Activated T-cell treated with anti-CD3 and anti-CD28 coated beads, Interleukin-2, amount 50 U/mL, for 1 hour (primary cell): Measurements from ENCODE around the gene SRSF7.
"Not testable (repeated sequence)": the region's sequence is repeated elsewhere in the genome, so short reads cannot be mapped to it uniquely, and the experiment has no call there.

Source experiments
- DNase-seq: peaks from one replicate; pipeline ENCODE4 v3.0.0-alpha.2; 2020

SRSF7 gene

DNA sequence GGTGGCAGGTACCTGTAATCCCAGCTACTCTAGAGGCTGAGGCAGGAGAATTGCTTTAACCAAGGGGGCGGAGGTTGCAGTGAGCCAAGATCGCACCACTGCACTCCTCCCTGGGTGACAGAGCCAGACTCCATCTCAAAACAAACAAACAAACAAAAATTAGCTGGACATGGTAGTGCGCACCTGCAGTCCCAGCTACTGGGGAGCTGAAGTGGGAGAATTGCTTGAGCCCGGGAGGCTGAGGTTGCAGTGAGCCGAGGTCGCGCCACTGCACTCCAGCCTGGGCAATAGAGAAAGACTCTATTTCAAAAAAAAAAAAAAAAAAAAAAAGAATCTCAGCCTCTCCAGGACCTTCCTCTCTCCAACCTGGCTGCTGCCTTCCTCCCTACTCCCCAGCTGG lies 20.1 kb downstream of the SRSF7 start:
- DNase-seq = peak; percentile 5

DNA sequence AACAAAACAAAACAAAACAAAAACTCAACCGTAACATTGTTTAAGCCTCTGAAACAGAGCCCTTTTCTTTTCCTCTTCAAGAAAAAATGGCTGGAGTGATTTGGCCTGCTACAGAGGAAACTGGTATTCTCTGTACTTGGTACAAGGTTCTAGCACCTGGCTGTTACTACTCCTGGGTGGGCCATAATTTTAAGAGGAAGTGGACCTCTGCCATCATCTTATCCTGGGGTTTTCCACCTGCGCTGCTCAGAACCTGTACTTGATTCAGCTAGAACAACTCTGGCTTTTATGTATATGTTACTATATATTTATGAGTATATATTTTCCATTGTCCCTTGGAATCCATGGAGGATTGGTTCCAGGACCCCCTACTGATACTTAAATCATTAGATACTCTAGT lies 22.5 kb downstream of the SRSF7 start:
- DNase-seq = no peak

DNA sequence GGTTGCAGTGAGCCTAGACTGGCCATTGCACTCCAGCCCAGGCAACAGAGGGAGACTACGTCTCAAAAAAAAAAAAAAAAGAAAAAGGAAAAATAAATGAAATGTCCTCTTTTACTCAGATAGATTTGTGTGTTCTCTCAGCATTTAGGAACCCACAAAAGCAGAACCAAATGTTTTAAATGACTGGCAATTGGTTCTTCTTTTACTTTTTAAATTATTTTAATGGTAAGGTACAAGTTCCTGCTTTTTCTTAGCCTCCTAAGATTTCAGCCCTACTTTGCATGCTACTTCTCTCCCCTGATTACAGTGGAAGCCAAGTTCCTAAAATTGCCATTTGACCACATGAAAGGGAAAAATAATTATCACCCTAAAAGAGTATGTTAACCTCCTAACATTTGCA lies 23.5 kb downstream of the SRSF7 start:
- no peak for DNase-seq

DNA sequence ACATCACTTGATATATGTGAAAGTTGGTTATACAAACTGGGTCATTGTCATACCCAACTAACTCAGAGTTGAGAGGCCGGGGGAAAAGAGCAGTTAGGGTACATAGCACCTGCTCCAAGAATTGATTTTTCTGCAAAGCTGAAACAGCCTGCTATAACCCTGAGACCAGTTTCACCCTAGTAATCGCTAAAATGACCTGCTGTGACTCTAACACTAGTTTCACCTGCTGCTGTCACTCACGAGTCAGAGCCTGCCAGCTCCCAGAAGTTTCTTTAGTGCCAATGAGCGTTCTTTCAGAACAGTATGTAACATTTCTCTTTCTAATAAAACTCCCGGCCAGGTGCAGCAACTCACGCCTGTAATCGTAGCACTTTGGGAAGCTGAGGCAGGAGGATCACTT lies 28.0 kb downstream of the SRSF7 start:
- DNase-seq = no peak

DNA sequence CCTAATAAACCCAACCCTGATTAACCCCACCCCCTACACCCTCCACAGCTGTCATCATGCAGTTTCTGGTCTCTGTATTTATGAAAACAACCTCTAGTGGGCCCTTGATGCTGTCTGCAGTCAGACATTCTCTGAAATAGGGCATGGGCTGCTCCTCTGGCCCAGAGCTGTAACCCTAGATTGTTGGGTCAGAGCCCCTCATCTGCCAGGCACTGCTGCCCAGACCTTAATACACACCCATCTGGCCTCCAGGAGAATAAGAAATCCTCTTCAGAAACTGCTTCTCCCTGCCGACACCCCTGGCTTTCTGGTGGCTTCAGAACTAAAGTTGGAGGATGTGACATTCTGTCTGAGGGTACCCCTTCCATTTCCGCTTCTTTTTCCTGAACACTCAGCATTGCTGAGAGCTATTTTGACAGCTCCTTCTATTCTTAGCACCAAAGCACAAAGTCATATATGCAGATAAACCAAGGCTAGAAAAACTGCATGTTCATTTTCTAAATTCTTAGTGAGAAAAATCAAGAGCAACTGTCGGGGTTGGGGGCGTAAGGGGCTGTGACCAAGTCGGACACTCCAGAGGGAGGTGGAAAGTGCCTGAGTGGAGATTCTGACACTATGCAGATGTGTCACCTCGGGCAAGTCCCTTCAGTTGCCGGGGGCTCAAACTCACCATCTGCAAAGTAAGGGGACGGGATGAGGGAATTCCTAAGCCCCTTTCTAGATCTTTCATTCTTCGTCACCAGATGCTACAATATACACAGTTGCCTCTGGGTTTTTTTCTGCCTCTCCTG lies 28.7 kb downstream of the SRSF7 start:
- DNase-seq = peak; percentile 53

DNA sequence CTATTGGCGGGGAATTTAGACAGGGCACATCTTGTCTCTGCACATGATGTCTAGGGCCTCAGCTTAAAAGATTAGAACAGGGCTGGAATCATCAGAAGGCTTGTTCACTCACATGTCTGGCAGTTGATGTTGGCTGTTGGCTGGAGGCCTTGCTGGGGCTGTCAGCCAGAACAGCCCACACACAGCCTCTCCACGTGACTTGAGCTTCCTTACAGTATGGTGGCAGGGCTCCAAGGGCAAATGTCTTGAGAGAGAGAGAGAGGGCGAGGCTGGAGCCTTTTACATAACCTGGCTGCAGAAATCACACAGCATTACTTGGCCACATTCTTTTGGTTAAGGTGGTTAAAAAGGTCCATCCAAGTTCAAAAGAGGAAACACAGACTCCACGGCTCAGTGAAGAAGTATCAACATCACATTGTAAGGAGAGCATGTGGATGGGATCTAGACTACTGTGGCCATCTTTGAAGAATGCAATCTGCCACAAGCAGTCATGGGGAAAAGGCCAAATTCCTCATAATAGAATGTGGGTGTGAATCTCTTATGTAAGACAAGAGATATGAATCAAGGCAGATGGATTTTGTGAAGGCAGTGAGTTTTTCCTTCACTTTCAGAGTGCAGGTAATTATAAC lies 30.4 kb downstream of the SRSF7 start:
- DNase-seq = peak; percentile 2

DNA sequence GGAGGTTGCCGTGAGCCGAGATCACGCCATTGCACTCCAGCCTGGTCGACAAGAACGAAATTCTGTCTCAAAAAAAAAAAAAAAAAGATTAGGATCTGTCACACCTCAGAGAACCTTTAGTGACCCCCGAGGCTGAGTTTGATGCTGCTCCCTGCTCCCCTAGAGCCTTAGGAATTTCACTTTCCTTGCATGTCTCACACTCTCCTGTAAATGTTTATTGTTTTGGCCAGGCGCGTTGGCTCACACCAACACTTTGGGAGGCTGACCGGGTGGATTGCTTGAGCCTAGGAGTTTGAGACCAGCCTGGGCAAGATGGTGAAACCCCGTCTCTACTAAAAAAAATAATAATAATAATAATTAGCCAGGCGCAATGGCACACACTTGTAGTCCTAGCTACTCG lies 31.5 kb downstream of the SRSF7 start:
- DNase-seq = no peak

DNA sequence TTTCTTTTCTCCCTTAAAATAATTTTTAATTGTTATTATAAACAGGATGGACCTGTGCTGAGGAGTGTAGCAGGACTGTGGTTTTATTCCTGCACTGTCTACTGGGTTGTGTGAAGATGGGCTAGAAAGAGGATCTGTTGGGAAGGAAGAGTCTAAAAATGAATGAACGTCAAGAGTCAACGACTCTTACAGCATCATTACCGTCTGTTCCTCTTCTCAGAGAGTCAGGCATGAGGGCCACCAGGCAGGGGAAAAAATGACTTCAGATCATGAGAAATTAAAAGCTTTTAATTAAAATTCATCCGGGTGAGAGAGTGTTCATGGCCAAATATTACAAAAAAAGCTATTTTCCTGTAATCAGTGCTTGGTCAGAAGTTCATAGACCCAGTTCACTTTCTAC lies 32.6 kb downstream of the SRSF7 start:
- DNase-seq = no peak

DNA sequence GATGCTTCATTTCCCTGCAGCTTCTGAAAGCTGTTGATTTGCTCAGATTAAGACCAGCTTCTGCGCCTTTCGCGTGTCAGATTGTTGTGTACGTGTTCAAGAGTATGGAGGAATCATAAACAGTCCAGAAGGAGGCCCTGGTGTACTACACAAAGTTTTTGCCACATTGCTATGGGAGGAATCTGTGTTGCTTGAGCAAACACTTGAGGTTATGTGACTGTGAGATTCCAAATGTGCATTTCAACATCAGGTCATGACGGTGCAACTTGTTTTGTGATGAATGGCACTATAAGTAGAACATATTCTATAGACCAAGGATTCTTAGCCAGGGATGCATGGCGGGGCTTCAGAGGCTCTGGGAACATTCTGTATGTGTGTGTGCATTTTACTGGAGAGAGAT lies 35.0 kb downstream of the SRSF7 start:
- DNase-seq = no peak

DNA sequence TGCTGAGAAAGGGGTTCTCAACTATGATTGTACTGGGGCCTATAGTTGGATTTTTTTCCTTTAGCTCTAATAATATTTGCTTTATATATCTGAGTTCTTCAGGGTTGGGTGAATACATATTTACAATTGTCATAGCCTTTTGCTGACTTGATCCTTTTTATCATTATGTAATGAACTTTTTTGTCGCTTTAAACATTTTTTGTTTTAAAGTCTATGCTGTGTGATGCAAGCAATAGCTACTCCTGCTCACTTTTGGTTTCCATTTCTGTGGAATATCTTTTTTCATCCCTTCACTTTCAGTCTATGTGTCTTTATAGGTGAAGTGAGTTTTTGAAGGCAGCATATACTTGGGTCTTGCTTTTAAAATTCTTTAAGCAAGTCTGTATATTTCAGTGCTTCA lies 36.2 kb downstream of the SRSF7 start:
- not testable (repeated sequence) for DNase-seq

DNA sequence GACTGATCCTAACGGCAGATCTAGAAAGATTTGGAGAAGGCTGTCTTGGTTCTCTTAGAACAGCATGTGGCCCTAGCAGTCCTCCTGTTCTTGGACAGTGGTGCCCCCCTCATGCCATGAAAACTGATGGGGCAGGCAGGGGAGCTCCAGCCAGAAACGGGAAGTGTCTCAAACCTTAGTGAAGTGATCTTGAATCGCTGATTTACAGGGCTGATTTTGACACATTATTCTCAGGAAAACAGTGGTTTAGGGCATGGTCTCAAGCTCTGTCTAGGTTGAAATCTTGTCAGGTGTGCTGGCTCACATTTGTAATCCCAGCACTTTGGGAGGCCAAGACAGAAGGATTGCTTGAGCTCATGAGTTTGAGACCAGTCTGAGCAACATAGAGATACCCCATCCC lies 37.8 kb downstream of the SRSF7 start:
- DNase-seq = no peak

DNA sequence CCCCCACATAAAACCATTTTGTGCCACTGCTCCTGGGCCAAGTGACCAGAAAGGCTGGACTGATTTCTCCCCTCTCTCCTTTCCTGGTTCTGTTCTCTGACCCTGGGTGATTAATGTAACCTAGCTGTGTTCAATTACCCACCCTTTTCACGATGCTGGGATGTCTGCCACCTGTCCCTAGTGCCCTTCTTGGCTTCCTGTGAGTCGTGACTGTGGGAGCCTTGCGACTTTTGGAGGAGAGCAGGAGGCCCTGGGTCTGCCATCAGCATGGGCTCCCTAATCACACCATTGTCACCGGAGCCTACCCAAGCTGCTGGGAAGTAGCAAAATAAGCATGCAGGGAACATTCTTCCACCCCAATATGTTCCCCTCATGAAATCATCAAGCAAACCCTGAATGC lies 38.3 kb downstream of the SRSF7 start:
- DNase-seq = no peak

DNA sequence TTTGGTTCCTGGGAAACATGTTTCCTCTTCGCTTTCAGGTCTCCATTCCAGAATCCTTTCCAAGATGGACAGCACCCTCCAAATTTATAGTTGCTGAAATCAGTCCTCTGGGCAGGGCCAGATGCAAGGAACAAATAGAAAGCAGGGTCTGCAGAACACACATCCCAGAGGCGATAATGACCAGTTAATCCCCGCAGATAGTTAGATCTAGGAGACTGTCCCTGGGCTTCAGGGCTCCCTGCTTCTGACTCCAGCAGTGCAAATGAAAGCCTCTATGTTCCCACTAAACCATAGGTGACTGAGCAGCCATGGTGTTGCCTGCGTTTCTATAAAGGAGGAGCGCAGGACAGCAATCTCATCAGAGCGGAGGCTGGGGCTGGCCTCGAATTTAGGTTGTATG lies 38.7 kb downstream of the SRSF7 start:
- no peak for DNase-seq

DNA sequence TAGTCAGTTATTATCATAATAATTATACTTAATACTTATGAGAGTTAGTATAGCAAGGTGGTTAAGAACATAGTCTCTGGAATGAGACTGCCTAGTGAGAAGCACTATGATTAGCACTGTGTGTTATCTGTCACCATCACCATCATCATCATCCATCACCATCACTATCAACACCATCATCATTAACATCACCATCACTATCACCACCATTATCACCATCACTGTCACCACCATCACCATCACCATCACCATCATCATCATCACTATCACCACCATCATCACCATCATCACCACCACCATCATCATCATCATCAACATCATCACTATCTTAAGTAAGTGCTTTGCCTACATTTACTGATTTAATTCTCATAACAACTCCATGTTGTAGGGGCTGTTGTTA lies 39.6 kb downstream of the SRSF7 start:
- DNase-seq = no peak

DNA sequence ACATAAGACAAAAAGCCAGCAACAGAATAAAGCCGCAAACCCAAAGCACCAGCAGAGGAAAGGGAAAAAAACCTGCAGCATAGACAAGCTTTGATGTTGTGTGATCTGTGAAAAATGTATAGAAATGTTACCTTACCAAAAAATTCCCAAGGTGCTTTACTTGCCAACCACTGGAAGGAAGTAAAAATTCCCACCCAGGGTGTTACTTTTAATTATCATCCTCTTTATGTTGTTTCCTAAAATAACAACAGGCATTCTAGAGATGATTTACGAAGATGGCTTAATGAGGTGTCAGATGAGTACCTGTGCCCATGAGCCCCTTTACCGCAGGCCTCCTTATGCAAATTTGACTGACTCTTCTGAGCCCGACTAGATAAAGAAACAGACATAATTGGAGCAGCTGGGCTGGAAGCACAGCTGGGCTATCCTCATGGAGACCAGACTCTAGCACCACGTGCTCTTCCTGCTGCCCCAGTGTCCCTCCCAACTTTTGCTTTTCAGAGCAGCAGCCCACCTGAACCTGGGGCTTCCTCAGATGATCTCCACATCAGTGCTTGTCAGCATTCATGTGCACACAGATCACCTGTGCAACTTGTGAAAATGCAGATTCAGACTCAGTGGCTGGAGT lies 41.5 kb downstream of the SRSF7 start:
- DNase-seq = peak; percentile 30

DNA sequence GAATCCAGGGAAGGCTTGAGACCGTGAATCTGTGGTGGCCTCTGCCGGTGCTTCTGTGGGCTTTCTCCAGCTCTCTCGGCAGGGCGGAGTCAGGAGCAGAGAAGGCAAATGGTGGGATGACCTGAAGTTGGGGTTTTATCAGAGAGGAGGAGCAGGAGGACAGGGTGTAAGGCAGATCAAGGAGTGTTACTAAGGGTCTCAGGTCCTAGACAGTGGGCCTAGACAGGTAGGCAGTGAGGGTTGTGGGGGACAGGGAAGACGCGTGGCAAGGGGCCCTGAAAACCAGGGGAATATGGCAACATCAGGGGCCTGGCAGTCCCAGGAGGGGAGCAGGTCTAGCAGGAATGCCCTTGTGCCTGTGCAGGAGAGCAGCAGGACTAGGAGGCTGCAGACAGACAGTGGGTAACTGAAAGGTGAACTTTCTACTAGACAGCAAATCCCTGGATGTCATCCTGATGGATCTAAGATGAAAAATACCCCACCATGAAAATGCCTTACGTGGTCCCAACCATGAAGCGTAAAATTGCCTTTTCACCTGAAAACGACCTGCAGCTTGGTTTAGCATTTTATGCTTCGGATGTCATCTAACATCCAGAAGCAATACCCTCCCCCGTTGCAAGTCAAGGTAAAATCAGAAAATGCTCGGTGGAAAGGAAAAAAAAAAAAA lies 42.1 kb downstream of the SRSF7 start:
- no peak for DNase-seq

DNA sequence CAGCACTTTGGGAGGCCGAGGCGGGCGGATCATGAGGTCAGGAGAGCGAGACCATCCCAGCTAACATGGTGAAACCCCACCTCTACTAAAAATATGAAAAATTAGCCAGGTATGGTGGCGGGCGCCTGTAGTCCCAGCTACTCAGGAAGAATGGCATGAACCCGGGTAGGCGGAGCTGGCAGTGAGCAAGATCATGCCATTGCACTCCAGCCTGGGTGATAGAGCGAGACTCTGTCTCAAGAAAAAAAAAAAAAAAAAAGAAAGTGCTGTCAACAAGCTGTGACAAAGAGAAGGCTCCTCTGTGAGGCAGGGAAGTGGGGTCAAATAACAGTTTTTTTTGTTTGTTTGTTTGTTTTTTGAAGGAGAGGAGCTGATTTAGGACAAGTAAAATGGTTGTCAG lies 42.7 kb downstream of the SRSF7 start:
- not testable (repeated sequence) for DNase-seq

DNA sequence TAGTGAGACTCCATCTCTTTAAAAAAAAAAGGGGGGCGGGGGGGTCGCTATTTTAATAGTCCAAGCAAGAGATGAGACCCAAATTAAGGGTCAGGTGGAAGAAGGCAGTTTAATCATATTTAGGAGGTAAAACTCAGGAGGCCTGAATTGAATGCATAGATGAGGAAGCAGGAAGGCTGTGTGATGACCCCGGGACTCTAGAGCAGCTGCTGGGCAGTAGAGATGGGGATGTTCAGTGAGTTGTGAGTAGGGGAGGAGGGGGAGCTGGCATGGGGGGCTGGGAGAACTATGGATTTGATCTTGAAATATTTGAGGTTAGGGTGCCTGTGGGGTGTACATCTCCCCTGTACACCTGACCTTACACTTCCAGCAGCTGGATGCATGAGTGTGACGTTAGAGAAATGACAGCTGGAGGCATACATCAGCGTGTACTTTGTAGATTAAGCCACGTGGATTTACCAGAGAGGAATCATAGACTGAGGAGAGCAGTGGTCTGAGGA lies 44.3 kb downstream of the SRSF7 start:
- no peak for DNase-seq

DNA sequence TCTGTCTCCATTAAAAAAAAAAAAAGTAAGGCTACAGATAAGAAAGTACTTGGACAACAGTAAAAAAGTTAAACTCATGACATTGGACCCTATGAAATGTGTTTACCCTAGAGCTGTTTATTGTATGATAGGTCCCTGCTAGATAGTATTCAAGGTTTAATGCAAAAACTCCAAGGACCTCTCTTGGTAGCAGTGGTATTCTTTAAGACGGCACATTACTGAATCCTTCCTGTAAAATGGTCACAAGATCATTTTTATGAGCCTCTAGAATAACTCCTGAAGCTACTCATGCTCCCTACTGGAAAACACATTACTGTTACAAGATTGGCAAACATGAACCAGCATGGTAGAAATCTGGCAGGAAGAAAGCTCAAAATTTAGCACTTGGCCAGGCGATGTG lies 46.5 kb downstream of the SRSF7 start:
- no peak for DNase-seq

DNA sequence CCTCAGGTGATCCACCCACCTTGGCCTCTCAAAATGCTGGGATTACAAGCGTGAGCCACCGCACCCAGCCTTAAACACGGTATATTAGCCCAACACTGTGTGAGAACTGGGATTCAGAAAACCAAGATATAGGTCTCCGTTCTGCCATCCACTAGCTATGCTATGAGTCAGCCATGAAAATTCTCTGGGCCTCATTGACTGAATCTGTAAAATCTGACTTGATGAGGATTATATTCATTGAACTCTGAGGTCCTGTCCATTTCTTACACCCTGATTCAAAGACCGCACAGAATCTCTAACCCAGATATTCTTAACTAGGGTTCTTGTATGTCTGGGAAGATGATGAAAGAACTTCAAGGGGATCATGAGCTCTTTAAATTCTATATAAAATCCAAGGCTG lies 47.8 kb downstream of the SRSF7 start:
- not testable (repeated sequence) for DNase-seq

DNA sequence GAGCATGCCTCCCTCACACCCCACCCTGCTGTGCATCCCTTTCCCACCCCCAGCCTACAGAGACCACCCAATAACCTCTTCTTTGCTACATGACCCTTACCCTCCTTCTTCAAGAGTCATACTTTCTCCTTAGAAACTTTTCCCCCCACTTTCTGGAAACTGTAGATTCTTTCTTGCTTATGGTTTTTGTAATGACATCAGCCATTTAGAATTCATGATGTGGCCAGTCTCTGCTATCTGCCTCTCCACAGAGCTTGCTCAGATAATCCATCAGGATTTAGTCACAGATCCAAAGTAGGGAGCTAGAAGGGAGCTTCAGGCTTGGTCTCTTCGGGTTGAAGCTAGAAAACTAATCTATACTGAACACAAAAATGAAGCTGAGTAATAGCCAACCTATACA lies 48.7 kb downstream of the SRSF7 start:
- DNase-seq = no peak

DNA sequence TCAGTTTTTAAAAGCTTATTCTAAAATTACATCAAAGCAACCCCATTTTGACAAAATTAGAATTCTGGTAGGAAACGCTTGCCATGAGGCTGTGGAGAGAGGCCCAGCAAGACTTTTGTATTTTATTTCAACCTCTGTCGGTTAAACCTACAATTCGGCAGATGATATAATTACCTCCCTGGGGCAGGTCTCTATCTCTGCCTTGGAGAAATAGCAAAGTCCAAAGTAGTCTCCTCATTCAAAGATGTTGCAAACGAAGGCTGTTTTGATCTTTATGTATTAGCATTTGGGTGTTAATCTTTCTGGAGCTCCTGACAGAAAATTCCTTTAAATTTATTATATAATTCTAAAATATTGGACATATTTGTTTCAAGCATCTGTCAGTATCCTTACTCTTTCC lies 49.6 kb downstream of the SRSF7 start:
- no peak for DNase-seq

DNA sequence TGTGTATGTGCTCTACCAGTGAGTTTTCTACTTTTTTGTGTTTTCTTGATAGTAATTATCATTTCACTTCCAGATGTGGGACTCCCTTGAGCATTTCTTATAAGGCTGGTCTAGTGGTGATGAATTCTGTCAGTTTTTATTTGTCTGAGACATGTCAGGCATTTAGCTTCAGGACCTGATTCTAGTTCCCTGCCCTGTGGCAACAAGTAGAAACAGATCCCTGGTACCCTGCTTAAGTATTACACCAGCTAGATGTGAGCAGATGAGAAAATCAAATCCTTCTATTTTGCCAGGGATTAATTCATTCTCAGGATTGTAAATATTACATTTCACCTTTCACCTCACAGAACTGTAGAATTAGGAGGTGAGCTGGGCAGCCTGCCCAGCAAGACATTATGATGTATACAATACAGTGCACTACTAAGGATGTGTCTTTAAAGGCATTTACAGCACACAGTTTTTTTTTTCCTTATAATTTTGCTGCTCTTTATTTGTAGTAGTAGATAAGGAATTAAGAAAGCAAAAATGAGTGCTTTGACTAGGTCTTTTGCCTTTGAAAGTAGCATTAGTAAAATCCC lies 50.2 kb downstream of the SRSF7 start:
- no peak for DNase-seq
